HepG2 (cell line): ENCODE results near the gene FDPS. TPM values are rescaled to one million over a fixed set of nuclear protein-coding genes. Genes with fewer than 3 reads are reported as not detected.

ENCODE experiments used
- BORCS8-MEF2B ChIP-seq: sonication (generic); formaldehyde crosslinking; IDR thresholded peaks from 2 replicates; pipeline ENCODE4 v1.8.0; 2022; ENCODE audit warnings: mild to moderate bottlenecking, missing genetic modification reagents
- CREB1 ChIP-seq, 2 experiments: fragments of 450-650 bp in 1 of 2; IDR thresholded peaks; 2 replicates each; pipeline ENCODE4 v1.6.1; 2016 to 2017; ENCODE audit warnings: control low read depth in 1 of 2, mild to moderate bottlenecking in 1 of 2, missing compliant biosample characterization in 1 of 2, missing genetic modification characterization in 1 of 2
- HES4 ChIP-seq: sonication (generic); formaldehyde crosslinking; IDR thresholded peaks from 2 replicates; pipeline ENCODE4 v1.9.0; 2021; ENCODE audit warnings: mild to moderate bottlenecking, missing genetic modification reagents, borderline replicate concordance
- HOXD1 ChIP-seq: sonication (generic); formaldehyde crosslinking; IDR thresholded peaks from 2 replicates; pipeline ENCODE4 v1.5.0; 2020; ENCODE audit warnings: missing genetic modification reagents
- MXI1 ChIP-seq: IDR thresholded peaks from 3 replicates; pipeline ENCODE4 v1.6.1; 2012; ENCODE audit warnings: low read depth, low read length, inconsistent platforms, borderline replicate concordance
- NCOA1 ChIP-seq: sonication (generic); formaldehyde crosslinking; IDR thresholded peaks from 2 replicates; pipeline ENCODE4 v1.9.0; 2021; ENCODE audit warnings: missing genetic modification reagents
- SNAPC5 ChIP-seq: sonication (generic); formaldehyde crosslinking; IDR thresholded peaks from 2 replicates; pipeline ENCODE4 v1.8.1; 2023; ENCODE audit warnings: mild to moderate bottlenecking, missing genetic modification reagents, borderline replicate concordance
- SP5 ChIP-seq: IDR thresholded peaks from 2 replicates; pipeline ENCODE4 v1.6.1; 2016; ENCODE audit warnings: low read depth, borderline replicate concordance
- TARDBP ChIP-seq: sonication (generic); formaldehyde crosslinking; IDR thresholded peaks from 2 replicates; pipeline ENCODE4 v1.8.0; 2022; ENCODE audit warnings: mild to moderate bottlenecking, missing genetic modification reagents
- THAP9 ChIP-seq: sonication (generic); formaldehyde crosslinking; IDR thresholded peaks from 2 replicates; pipeline ENCODE4; 2020; ENCODE audit warnings: missing genetic modification reagents, mild to moderate bottlenecking, borderline replicate concordance
- ZFX ChIP-seq: sonication (generic); formaldehyde crosslinking; IDR thresholded peaks from 2 replicates; pipeline ENCODE4 v1.4.0; 2020; ENCODE audit warnings: mild to moderate bottlenecking, low read depth, missing genetic modification reagents, moderate library complexity
- ZNF142 ChIP-seq: sonication (generic); formaldehyde crosslinking; IDR thresholded peaks from 2 replicates; pipeline ENCODE4 v1.4.0; 2020; ENCODE audit warnings: missing genetic modification reagents
- ZNF263 ChIP-seq: sonication (generic); formaldehyde crosslinking; IDR thresholded peaks from 2 replicates; pipeline ENCODE4 v1.4.0; 2020; ENCODE audit warnings: missing genetic modification reagents
- ZNF430 ChIP-seq: sonication (generic); formaldehyde crosslinking; IDR thresholded peaks from 2 replicates; pipeline ENCODE4 v1.9.0; 2021; ENCODE audit warnings: mild to moderate bottlenecking, missing genetic modification reagents
- ZNF451 ChIP-seq: sonication (generic); formaldehyde crosslinking; IDR thresholded peaks from 2 replicates; pipeline ENCODE4 v1.5.0; 2020; ENCODE audit warnings: mild to moderate bottlenecking, missing genetic modification reagents
- ZNF460 ChIP-seq: sonication (generic); formaldehyde crosslinking; IDR thresholded peaks from 2 replicates; pipeline ENCODE4 v1.5.1; 2020; ENCODE audit warnings: missing genetic modification reagents, mild to moderate bottlenecking, borderline replicate concordance
- ZNF598 ChIP-seq: sonication (generic); formaldehyde crosslinking; IDR thresholded peaks from 2 replicates; pipeline ENCODE4 v1.5.1; 2020; ENCODE audit warnings: mild to moderate bottlenecking, missing genetic modification reagents, borderline replicate concordance
- ZNF652 ChIP-seq: IDR thresholded peaks from 2 replicates; pipeline ENCODE4 v1.6.1; 2016; ENCODE audit warnings: low read depth, borderline replicate concordance
- ZNF678 ChIP-seq: sonication (generic); formaldehyde crosslinking; IDR thresholded peaks from 2 replicates; pipeline ENCODE4 v1.4.0; 2020; ENCODE audit warnings: mild to moderate bottlenecking, missing genetic modification reagents
- ZSCAN9 ChIP-seq: IDR thresholded peaks from 2 replicates; pipeline ENCODE4 v1.6.1; 2016; ENCODE audit warnings: borderline replicate concordance
- polyA plus RNA-seq, 8 experiments: library from polyadenylated mRNA; depleted of rRNA in 3 of 8; stranded (reverse) in 7 of 8; unstranded in 1 of 8; fragments of >200 nt; fragmentation: Illumina TruSeq in 4 of 8; extraction: Trizol in 4 of 8; gene quantifications; 2 replicates each; pipeline versions ENCODE4 v1.2.1 to v1.2.3, GENCODE V29; 2011 to 2016; ENCODE audit warnings: low read depth in 4 of 8, missing spikeins in 1 of 8, mixed read lengths in 1 of 8; ENCODE audit not compliant: insufficient read depth in 1 of 8
- total RNA-seq, 5 experiments: library from RNA; depleted of rRNA; stranded (reverse); fragments of >200 nt; fragmentation: Illumina TruSeq; extraction: Trizol; gene quantifications; 2 replicates each; pipeline ENCODE4 v1.2.3, GENCODE V29; 2016; ENCODE audit warnings: low read depth in 1 of 5

Gene FDPS
- total and polyA plus RNA-seq, 2 of the 13 experiments (the other 11 are each of a cell fraction or from before 2014, with no cell fraction given): 264 to 519 TPM

GRCh38 chr1:155324037-155324716 lies 15.5 kb downstream of the FDPS start (continued):
- TF ChIP-seq ZNF430 (CRISPR knock-in tag): peak; percentile 36; the same call in 1 of the 2 replicates
- peak; percentile 75 for TF ChIP-seq TARDBP (CRISPR knock-in tag)
- no peak for TF ChIP-seq CREB1 (IDR thresholded peaks at IDR 0.05)
- no peak for TF ChIP-seq CREB1 (CRISPR knock-in tag; IDR thresholded peaks at IDR 0.05)
- TF ChIP-seq ZSCAN9 (CRISPR knock-in tag): peak; percentile 35
- 0 out of 2 replicates have a peak, but pooled peaks have one; percentile 29 for TF ChIP-seq ZNF142 (CRISPR knock-in tag)
- peak; percentile 11; the same call in 1 of the 2 replicates for TF ChIP-seq THAP9 (CRISPR knock-in tag)
- TF ChIP-seq ZNF263 (CRISPR knock-in tag): 0 out of 2 replicates have a peak, but pooled peaks have one; percentile 30
- TF ChIP-seq SP5 (CRISPR knock-in tag): peak; percentile 54; the same call in 1 of the 2 replicates
- 0 out of 2 replicates have a peak, but pooled peaks have one; percentile 2 for TF ChIP-seq ZNF451
- TF ChIP-seq ZNF460: no peak
- 0 out of 2 replicates have a peak, but pooled peaks have one; percentile 20 for TF ChIP-seq HES4
- peak; percentile 27; the same call in 1 of the 2 replicates for TF ChIP-seq BORCS8-MEF2B (CRISPR knock-in tag)
- TF ChIP-seq NCOA1: no peak
- TF ChIP-seq ZNF678 (CRISPR knock-in tag): peak; percentile 59; the same call in 1 of the 2 replicates
- TF ChIP-seq SNAPC5 (CRISPR knock-in tag): no peak
- no peak for TF ChIP-seq HOXD1 (CRISPR knock-in tag)
- TF ChIP-seq ZNF652: peak; percentile 12; the same call in 1 of the 2 replicates
- TF ChIP-seq ZNF598 (CRISPR knock-in tag): no peak
- TF ChIP-seq ZFX (CRISPR knock-in tag): peak; percentile 85
- TF ChIP-seq MXI1: peak; percentile 57; the same call in 1 of the 3 replicates
